Measurements from ENCODE around the gene CYP27B1.

DNA sequence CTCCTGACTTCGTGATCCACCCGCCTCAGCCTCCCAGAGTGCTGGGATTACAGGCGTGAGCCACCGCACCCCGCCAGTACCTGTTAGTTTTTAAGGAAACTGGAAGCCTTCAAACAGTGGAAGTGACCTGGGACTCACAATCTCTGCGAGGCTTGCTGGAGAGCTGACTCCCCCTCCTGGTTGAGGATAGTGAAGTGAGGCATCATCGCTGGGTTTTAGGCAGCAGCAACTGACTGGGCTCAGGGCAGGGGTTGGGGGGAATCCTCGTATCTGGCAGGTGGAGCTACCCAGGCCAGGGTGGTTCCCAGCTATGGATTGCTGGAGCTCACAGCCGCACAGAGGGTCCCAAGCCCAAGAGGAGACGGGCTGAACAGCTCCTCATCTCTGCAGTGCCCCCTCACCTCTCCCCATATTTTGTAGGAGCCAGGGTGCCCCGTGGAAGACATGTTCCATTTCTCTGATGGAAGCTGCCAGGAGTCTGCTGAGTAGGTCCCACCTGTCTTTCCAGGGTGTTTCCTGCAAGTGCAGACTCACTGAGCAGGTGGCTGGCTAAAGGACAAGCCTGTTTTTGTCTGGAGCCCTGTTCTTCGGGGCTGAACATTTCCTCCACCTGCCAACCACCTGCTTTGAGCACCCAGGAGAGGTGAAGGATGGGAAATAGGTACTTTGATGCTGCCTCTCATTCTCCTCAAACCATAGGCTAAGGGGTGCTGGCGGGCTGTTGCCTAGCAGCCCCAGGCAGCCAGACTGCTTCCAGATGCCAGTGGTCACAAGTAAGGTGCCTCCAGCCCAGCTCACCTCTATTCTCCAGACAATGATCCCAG lies 48.5 kb upstream of the CYP27B1 start:
- TF ChIP-seq, protein P1, sequence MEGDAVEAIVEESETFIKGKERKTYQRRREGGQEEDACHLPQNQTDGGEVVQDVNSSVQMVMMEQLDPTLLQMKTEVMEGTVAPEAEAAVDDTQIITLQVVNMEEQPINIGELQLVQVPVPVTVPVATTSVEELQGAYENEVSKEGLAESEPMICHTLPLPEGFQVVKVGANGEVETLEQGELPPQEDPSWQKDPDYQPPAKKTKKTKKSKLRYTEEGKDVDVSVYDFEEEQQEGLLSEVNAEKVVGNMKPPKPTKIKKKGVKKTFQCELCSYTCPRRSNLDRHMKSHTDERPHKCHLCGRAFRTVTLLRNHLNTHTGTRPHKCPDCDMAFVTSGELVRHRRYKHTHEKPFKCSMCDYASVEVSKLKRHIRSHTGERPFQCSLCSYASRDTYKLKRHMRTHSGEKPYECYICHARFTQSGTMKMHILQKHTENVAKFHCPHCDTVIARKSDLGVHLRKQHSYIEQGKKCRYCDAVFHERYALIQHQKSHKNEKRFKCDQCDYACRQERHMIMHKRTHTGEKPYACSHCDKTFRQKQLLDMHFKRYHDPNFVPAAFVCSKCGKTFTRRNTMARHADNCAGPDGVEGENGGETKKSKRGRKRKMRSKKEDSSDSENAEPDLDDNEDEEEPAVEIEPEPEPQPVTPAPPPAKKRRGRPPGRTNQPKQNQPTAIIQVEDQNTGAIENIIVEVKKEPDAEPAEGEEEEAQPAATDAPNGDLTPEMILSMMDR (conservative IDR thresholded peaks at IDR 0.05): no peak
- TF ChIP-seq ZFX (IDR thresholded peaks at IDR 0.05): no peak
